Small intestine (tissue), 7 donors: Measurements from ENCODE around the gene EMC10. TPM values are rescaled to one million over a fixed set of nuclear protein-coding genes. Genes with fewer than 3 reads are reported as not detected.

ENCODE experiments used
- DNase-seq, 2 donors: peaks; one replicate each; pipeline versions ENCODE4 v3.0.0 to v3.0.0-alpha.2; 2013
- FAIRE-seq: peaks from 2 replicates; lab custom pipeline; 2012; peaks lifted over from hg19 to GRCh38; lab: Jason Lieb, UNC
- H3K27ac ChIP-seq, 3 donors: one replicate each; pipeline ENCODE4 v1.5.1; 2013; ENCODE audit warnings: low read length in 2 of 3, mild to moderate bottlenecking in 2 of 3, control low read depth in 1 of 3, inconsistent platforms in 1 of 3, low read depth in 1 of 3, moderate library complexity in 1 of 3
- H3K27me3 ChIP-seq, 3 donors: one replicate each; pipeline ENCODE4 v1.6.1; 2013; ENCODE audit warnings: low read length in 3 of 3, inconsistent platforms in 1 of 3; ENCODE audit not compliant: control insufficient read depth in 3 of 3, insufficient read depth in 3 of 3
- H3K36me3 ChIP-seq, 3 donors: one replicate each; pipeline ENCODE4 v1.6.1; 2013; ENCODE audit warnings: low read length in 3 of 3, inconsistent platforms in 1 of 3, low read depth in 1 of 3, mild to moderate bottlenecking in 1 of 3, moderate library complexity in 1 of 3; ENCODE audit not compliant: control insufficient read depth in 3 of 3, insufficient read depth in 2 of 3
- H3K4me1 ChIP-seq, 3 donors: one replicate each; pipeline ENCODE4 v1.6.1; 2013; ENCODE audit warnings: low read length in 2 of 3, inconsistent platforms in 1 of 3, low read depth in 1 of 3, mild to moderate bottlenecking in 1 of 3, moderate library complexity in 1 of 3; ENCODE audit not compliant: control insufficient read depth in 3 of 3, insufficient read depth in 2 of 3
- H3K4me3 ChIP-seq, 3 donors: one replicate each; pipeline ENCODE4 v1.5.1; 2013; ENCODE audit warnings: low read length in 3 of 3, control low read depth in 1 of 3, inconsistent platforms in 1 of 3, low read depth in 1 of 3, mild to moderate bottlenecking in 1 of 3, moderate library complexity in 1 of 3
- H3K9me3 ChIP-seq, 2 donors: one replicate each; pipeline ENCODE4 v1.6.1; 2013; ENCODE audit warnings: low read depth in 1 of 2, low read length in 1 of 2; ENCODE audit not compliant: control insufficient read depth in 2 of 2, insufficient read depth in 1 of 2
- WGBS, 3 donors: extraction: QIAGEN DNeasy Blood & Tissue Kit; methylation state at CpG; one replicate each; pipeline ENCODE4 v1.1.7; 2013; 5-methylcytosine and 5-hydroxymethylcytosine counted together
- polyA plus RNA-seq, 4 donors: library from polyadenylated mRNA; stranded (reverse) in 3 of 4; unstranded in 1 of 4; fragments of 200-250 nt in 3 of 4; fragments of 120-200 nt in 1 of 4; gene quantifications; one replicate each; pipeline versions ENCODE4 v1.2.1 to v1.2.3, GENCODE V29; 2013
- donor health status: healthy with polysubstance abuse.
- donor health status: control.
- donor health status: control.
- donor health status: Bipolar disorder and iron deficiency.
- donor health status: healthy.

Gene EMC10
- polyA plus RNA-seq, 4 donors, result 53.7 to 164 (median 116) TPM

- Histone ChIP-seq H3K27ac (no peak overlapping the region), H3K36me3 (no peaks in the 10 kb centered on the region), H3K9me3 (peaks cover 0 to 5% of the 10 kb centered on the region in 2 donors), H3K4me3 (no peak overlapping the region), H3K4me1 (no peaks in the 10 kb centered on the region), H3K27me3 (no peaks in the 10 kb centered on the region)
- FAIRE-seq (no peak), DNase-seq (no peak)
- 64 to 82% (median 70%) methylated on average over 1 of the region's 1 CpG for WGBS, 3 donors
These were observed 32.2 kb upstream of the EMC10 start for GRCh38 chr19:50444059-50444458.

GRCh38 chr19:50447053-50447452 lies 29.3 kb upstream of the EMC10 start:
- 80 to 89% (median 85%) methylated on average over 5 of the region's 5 CpGs for whole genome bisulfite sequencing, 3 donors
- no peaks in the 10 kb centered on the region for H3K4me1 ChIP-seq
- no peak for DNase-seq
- no peak overlapping the region for H3K4me3 ChIP-seq
- H3K9me3 ChIP-seq, result peaks cover 0 to 5% of the 10 kb centered on the region in 2 donors
- peaks cover 0 to 3% (median 0%) of the 10 kb centered on the region in 3 donors for H3K27me3 ChIP-seq
- no peak for FAIRE-seq
- no peak overlapping the region for H3K27ac ChIP-seq
- no peaks in the 10 kb centered on the region for H3K36me3 ChIP-seq

- Histone ChIP-seq H3K4me3 (no peak overlapping the region), H3K27me3 (peaks cover 0 to 3% (median 0%) of the 10 kb centered on the region in 3 donors), H3K36me3 (no peaks in the 10 kb centered on the region), H3K9me3 (peaks cover 0 to 5% of the 10 kb centered on the region in 2 donors), H3K4me1 (no peaks in the 10 kb centered on the region), H3K27ac (no peak overlapping the region)
- DNase-seq (no peak), FAIRE-seq (no peak)
- 94 to 95% (median 95%) methylated on average over 10 of the region's 10 CpGs for WGBS, 3 donors
These were observed 28.6 kb upstream of the EMC10 start for GRCh38 chr19:50447750-50448149.

- FAIRE-seq (no peak), DNase-seq (no peak)
- 50 to 73% (median 63%) methylated on average over 14 of the region's 14 CpGs for WGBS, 3 donors
- Histone ChIP-seq H3K27me3 (peaks cover 0 to 3% (median 0%) of the 10 kb centered on the region in 3 donors), H3K4me1 (no peaks in the 10 kb centered on the region), H3K9me3 (peaks cover 0 to 5% of the 10 kb centered on the region in 2 donors), H3K27ac (no peak overlapping the region), H3K36me3 (no peaks in the 10 kb centered on the region), H3K4me3 (no peak overlapping the region)
These were observed 26.9 kb upstream of the EMC10 start for GRCh38 chr19:50449236-50449899.

GRCh38 chr19:50450369-50451222 lies 25.7 kb upstream of the EMC10 start:
- no peak overlapping the region for H3K27ac ChIP-seq
- WGBS, 3 donors, result 53 to 60% (median 56%) methylated on average over 30 of the region's 30 CpGs
- H3K36me3 ChIP-seq, result no peaks in the 10 kb centered on the region
- no peak overlapping the region for H3K4me3 ChIP-seq
- DNase-seq (no peak), FAIRE-seq (no peak)
- H3K4me1 ChIP-seq, result no peaks in the 10 kb centered on the region
- H3K27me3 ChIP-seq, result peaks cover 0 to 3% (median 0%) of the 10 kb centered on the region in 3 donors
- peaks cover 0 to 5% of the 10 kb centered on the region in 2 donors for H3K9me3 ChIP-seq

- H3K4me1 ChIP-seq, result no peaks in the 10 kb centered on the region
- H3K27ac ChIP-seq, result no peak overlapping the region
- FAIRE-seq (no peak), DNase-seq (no peak)
- peaks cover 0 to 5% of the 10 kb centered on the region in 2 donors for H3K9me3 ChIP-seq
- WGBS, 3 donors, result 21 to 36% (median 34%) methylated on average over 9 to 13 of the region's 13 CpGs
- H3K4me3 ChIP-seq, result no peak overlapping the region
- no peaks in the 10 kb centered on the region for H3K36me3 ChIP-seq
- peaks cover 0 to 3% (median 0%) of the 10 kb centered on the region in 3 donors for H3K27me3 ChIP-seq
These were observed 25.1 kb upstream of the EMC10 start for GRCh38 chr19:50451223-50451534.

GRCh38 chr19:50453243-50453642 lies 23.1 kb upstream of the EMC10 start:
- FAIRE-seq, result no peak
- 75 to 95% (median 90%) methylated on average over 3 of the region's 3 CpGs for WGBS, 3 donors

GRCh38 chr19:50455992-50456391 lies 20.3 kb upstream of the EMC10 start:
- Histone ChIP-seq H3K9me3 (no peaks in the 10 kb centered on the region), H3K27me3 (peaks cover 2 to 16% (median 3%) of the 10 kb centered on the region in 3 donors), H3K4me3 (no peak overlapping the region), H3K27ac (no peak overlapping the region), H3K36me3 (no peaks in the 10 kb centered on the region), H3K4me1 (no peaks in the 10 kb centered on the region)
- no peak for FAIRE-seq
- 72 to 86% (median 73%) methylated on average over 2 of the region's 2 CpGs for WGBS, 3 donors
- DNase-seq, result no peak

More at GRCh38 chr19:50453243-50453642, 23.1 kb upstream of the EMC10 start:
- H3K36me3 ChIP-seq, result no peaks in the 10 kb centered on the region
- no peak overlapping the region for H3K27ac ChIP-seq
- peaks cover 0 to under 1% of the 10 kb centered on the region in 2 donors for H3K9me3 ChIP-seq
- no peaks in the 10 kb centered on the region for H3K4me1 ChIP-seq
- no peak overlapping the region for H3K4me3 ChIP-seq
- no peak for DNase-seq
- H3K27me3 ChIP-seq, result peaks cover 0 to 6% (median 0%) of the 10 kb centered on the region in 3 donors
